Mesendoderm (in vitro differentiated cells): Measurements from ENCODE around the gene TMTC2.

Experiments
- DNase-seq: peaks from one replicate; pipeline ENCODE4 v3.0.0; 2013
- H2AK5ac ChIP-seq: 2 replicates; pipeline ENCODE4 v1.6.1; 2013; ENCODE audit warnings: low read length, inconsistent platforms
- H2BK120ac ChIP-seq: 2 replicates; pipeline ENCODE4 v1.6.1; 2013; ENCODE audit warnings: low read depth, mild to moderate bottlenecking, low read length, moderate library complexity, mixed read lengths
- H2BK15ac ChIP-seq: replicated peaks from 2 replicates; pipeline ENCODE4 v1.6.1; 2013; ENCODE audit warnings: low read depth, mild to moderate bottlenecking, moderate library complexity
- H2BK5ac ChIP-seq: 2 replicates; pipeline ENCODE4 v1.6.1; 2013; ENCODE audit warnings: low read length, inconsistent platforms
- H3K18ac ChIP-seq: 2 replicates; pipeline ENCODE4 v1.6.1; 2013; ENCODE audit warnings: mild to moderate bottlenecking, low read length, mixed read lengths
- H3K23ac ChIP-seq: one replicate; pipeline ENCODE4 v1.6.1; 2013; ENCODE audit warnings: low read length
- H3K27ac ChIP-seq: 2 replicates; pipeline ENCODE4 v1.5.1; 2013; ENCODE audit warnings: low read depth, mild to moderate bottlenecking, inconsistent platforms, low read length, moderate library complexity
- H3K27me3 ChIP-seq: 2 replicates; pipeline ENCODE4 v1.6.1; 2013; ENCODE audit warnings: low read length, control low read depth, mild to moderate bottlenecking, inconsistent platforms; ENCODE audit not compliant: insufficient read depth, poor library complexity
- H3K36me3 ChIP-seq: 2 replicates; pipeline ENCODE4 v1.6.1; 2013; ENCODE audit warnings: low read length, inconsistent platforms; ENCODE audit not compliant: control insufficient read depth, insufficient read depth
- H3K4ac ChIP-seq: one replicate; pipeline ENCODE4 v1.6.1; 2013; ENCODE audit warnings: low read depth, mild to moderate bottlenecking, low read length, moderate library complexity
- H3K4me1 ChIP-seq: 2 replicates; pipeline ENCODE4 v1.6.1; 2013; ENCODE audit warnings: low read depth, low read length, inconsistent platforms; ENCODE audit not compliant: control insufficient read depth
- H3K4me2 ChIP-seq: 2 replicates; pipeline ENCODE4 v1.6.1; 2013; ENCODE audit warnings: low read length
- H3K4me3 ChIP-seq: 2 replicates; pipeline ENCODE4 v1.5.1; 2013; ENCODE audit warnings: mild to moderate bottlenecking, low read length
- H3K56ac ChIP-seq: one replicate; pipeline ENCODE4 v1.6.1; 2013; ENCODE audit warnings: low read length
- H3K79me1 ChIP-seq: 2 replicates; pipeline ENCODE4 v1.6.1; 2013; ENCODE audit warnings: low read length, inconsistent platforms
- H3K79me2 ChIP-seq: 2 replicates; pipeline ENCODE4 v1.6.1; 2013; ENCODE audit warnings: mild to moderate bottlenecking, low read length; ENCODE audit not compliant: control insufficient read depth, insufficient read depth
- H3K9ac ChIP-seq: 2 replicates; pipeline ENCODE4 v1.6.1; 2013; ENCODE audit warnings: low read length, inconsistent platforms
- H4K5ac ChIP-seq: one replicate; pipeline ENCODE4 v1.6.1; 2013; ENCODE audit warnings: low read length
- H4K8ac ChIP-seq: one replicate; pipeline ENCODE4 v1.6.1; 2013; ENCODE audit warnings: low read depth, mild to moderate bottlenecking, control low read depth, low read length, moderate library complexity
- WGBS: extraction: QIAGEN DNeasy Blood & Tissue Kit; methylation state at CpG from one replicate; pipeline ENCODE4 v1.1.7; 2013; ENCODE audit warnings: low lambda C conversion rate, missing lambda C conversion rate; ENCODE audit not compliant: insufficient coverage; ENCODE audit errors: extremely low coverage; 5-methylcytosine and 5-hydroxymethylcytosine counted together

TMTC2 gene

DNA sequence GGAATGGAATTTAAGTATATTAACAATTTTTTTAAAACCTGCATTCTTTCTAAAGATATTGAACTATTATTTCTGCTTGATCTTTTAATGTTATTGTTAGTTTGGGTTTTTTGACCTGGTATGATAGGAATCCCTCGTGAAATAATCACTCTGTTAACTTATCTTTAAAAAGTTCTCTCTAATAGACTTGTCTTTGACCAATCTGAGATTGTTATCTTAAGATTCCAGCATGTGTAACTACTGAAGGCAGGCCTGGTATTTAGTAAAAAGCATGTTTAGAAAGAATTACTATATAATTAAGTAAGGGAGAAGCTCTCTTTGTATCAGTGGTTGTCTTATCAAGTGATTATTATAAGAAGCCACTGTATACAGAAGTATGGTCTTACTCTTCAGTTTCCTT, 4.8 kb downstream of the TMTC2 start:
- H2BK120ac ChIP-seq = no peak overlapping the region
- no peak overlapping the region for H2AK5ac ChIP-seq
- H3K27me3 ChIP-seq = no peaks in the 10 kb centered on the region
- peak; percentile 42 for DNase-seq
- WGBS = no CpG with 5 or more reads among the region's 1 CpG
- H3K79me1 ChIP-seq = peaks cover 2% of the 10 kb centered on the region
- no peak overlapping the region for H3K18ac ChIP-seq
- H3K4me2 ChIP-seq = no peak overlapping the region
- H3K27ac ChIP-seq = no peak overlapping the region
- H4K5ac ChIP-seq = no peak overlapping the region
- no peak overlapping the region for H3K4me3 ChIP-seq
- H2BK5ac ChIP-seq = no peak overlapping the region
- H3K79me2 ChIP-seq = peaks cover 2% of the 10 kb centered on the region
- no peak overlapping the region for H3K4ac ChIP-seq
- peaks cover 7% of the 10 kb centered on the region for H3K4me1 ChIP-seq
- no peak overlapping the region for H3K23ac ChIP-seq
- no peak overlapping the region for H2BK15ac ChIP-seq
- H3K9ac ChIP-seq = no peak overlapping the region
- H3K36me3 ChIP-seq = no peaks in the 10 kb centered on the region
- H3K56ac ChIP-seq = no peak overlapping the region
- H4K8ac ChIP-seq = no peak overlapping the region

DNA sequence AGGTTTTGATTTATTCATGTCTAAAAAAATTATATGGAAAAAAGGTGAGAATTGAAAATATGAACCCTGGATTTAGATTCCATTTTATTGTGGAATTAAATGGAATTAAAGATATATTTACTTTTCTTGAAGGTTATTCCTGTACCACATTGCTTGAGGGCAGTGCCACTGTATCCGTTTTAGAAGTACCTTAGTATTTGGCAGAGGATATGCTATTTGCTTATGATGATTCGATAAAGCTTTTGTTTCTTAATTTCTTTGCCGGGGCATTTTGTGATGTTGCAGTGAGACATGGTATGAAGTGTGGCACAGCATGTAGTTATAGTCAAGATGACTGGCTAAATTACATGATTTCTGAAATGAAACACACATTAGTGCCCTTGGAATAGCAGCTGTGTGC, 7.6 kb downstream of the TMTC2 start:
- no peak overlapping the region for H2BK5ac ChIP-seq
- H3K27me3 ChIP-seq = no peaks in the 10 kb centered on the region
- H3K27ac ChIP-seq = no peak overlapping the region
- no peaks in the 10 kb centered on the region for H3K36me3 ChIP-seq
- H3K9ac ChIP-seq = no peak overlapping the region
- no peak overlapping the region for H3K4ac ChIP-seq
- no peaks in the 10 kb centered on the region for H3K79me2 ChIP-seq
- H3K18ac ChIP-seq = no peak overlapping the region
- H3K79me1 ChIP-seq = no peaks in the 10 kb centered on the region
- H3K4me1 ChIP-seq = peaks cover 2% of the 10 kb centered on the region
- H3K4me3 ChIP-seq = no peak overlapping the region
- no CpG with 5 or more reads among the region's 3 CpGs for WGBS
- no peak overlapping the region for H4K8ac ChIP-seq
- no peak overlapping the region for H3K4me2 ChIP-seq
- H3K23ac ChIP-seq = no peak overlapping the region
- H2AK5ac ChIP-seq = no peak overlapping the region
- no peak overlapping the region for H2BK15ac ChIP-seq
- no peak overlapping the region for H3K56ac ChIP-seq
- no peak overlapping the region for H4K5ac ChIP-seq
- no peak for DNase-seq
- H2BK120ac ChIP-seq = no peak overlapping the region

DNA sequence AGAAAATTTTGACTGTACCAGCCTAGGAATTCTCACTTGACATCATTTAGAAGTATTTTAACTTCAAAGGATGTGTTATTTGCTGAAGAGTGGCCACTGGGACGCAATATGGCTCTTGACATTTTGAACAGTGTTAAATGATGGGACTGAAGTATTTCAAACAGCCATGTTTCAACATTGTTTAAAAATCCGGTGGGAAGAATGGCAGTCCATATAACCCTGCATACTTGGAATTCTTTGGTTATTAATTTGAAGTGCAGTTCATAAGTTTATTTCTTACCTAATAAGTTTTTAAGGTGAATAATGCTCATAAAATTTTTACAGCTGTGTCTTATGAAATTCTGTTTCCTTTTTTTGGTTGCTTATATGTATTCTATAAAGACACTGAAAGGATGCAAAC, 8.3 kb downstream of the TMTC2 start:
- H4K8ac ChIP-seq = no peak overlapping the region
- no CpG with 5 or more reads among the region's 2 CpGs for WGBS

DNA sequence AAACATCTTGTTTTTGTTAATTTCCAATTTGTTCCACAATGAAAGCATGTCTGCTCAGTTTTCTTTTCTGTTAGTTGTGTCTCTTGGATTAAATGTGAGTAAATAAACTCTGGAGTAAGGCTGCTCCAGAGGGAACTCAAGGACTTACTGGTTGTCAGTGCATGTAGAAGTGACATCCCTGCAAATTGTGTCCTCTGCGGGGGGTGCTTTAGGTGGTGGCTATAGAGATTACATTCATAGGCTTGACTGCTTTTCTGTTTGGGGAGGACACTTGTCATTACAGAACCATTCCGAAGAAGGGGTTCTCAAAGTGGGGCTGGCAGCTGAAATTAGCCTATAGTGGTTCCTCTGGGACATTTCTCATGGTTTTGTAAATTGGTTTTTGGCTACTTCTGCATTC, 8.8 kb downstream of the TMTC2 start:
- no peak overlapping the region for H2BK5ac ChIP-seq
- H3K79me1 ChIP-seq = no peaks in the 10 kb centered on the region
- H3K4ac ChIP-seq = no peak overlapping the region
- no peaks in the 10 kb centered on the region for H3K27me3 ChIP-seq
- no peak overlapping the region for H3K27ac ChIP-seq
- no peak overlapping the region for H3K4me2 ChIP-seq
- no peaks in the 10 kb centered on the region for H3K79me2 ChIP-seq
- H3K4me3 ChIP-seq = no peak overlapping the region
- no CpG with 5 or more reads among the region's 2 CpGs for WGBS
- H3K56ac ChIP-seq = no peak overlapping the region
- no peak overlapping the region for H2AK5ac ChIP-seq
- H4K8ac ChIP-seq = no peak overlapping the region
- DNase-seq = peak; percentile 65
- peaks cover 2% of the 10 kb centered on the region for H3K4me1 ChIP-seq
- no peaks in the 10 kb centered on the region for H3K36me3 ChIP-seq
- no peak overlapping the region for H2BK15ac ChIP-seq
- no peak overlapping the region for H3K9ac ChIP-seq
- no peak overlapping the region for H2BK120ac ChIP-seq
- H3K23ac ChIP-seq = no peak overlapping the region
- H3K18ac ChIP-seq = no peak overlapping the region
- no peak overlapping the region for H4K5ac ChIP-seq

More for the DNA sequence above, 8.3 kb downstream of the TMTC2 start:
- Histone ChIP-seq H3K4me1 (peaks cover 2% of the 10 kb centered on the region), H3K27me3 (no peaks in the 10 kb centered on the region), H3K79me1 (no peaks in the 10 kb centered on the region), H3K27ac (no peak overlapping the region), H4K5ac (no peak overlapping the region), H3K36me3 (no peaks in the 10 kb centered on the region), H2AK5ac (no peak overlapping the region), H2BK5ac (no peak overlapping the region), H3K18ac (no peak overlapping the region), H3K4ac (no peak overlapping the region), H3K56ac (no peak overlapping the region), H3K23ac (no peak overlapping the region), H3K4me2 (no peak overlapping the region), H3K79me2 (no peaks in the 10 kb centered on the region), H2BK15ac (no peak overlapping the region), H3K9ac (no peak overlapping the region), H3K4me3 (no peak overlapping the region), H2BK120ac (no peak overlapping the region)
- no peak for DNase-seq

DNA sequence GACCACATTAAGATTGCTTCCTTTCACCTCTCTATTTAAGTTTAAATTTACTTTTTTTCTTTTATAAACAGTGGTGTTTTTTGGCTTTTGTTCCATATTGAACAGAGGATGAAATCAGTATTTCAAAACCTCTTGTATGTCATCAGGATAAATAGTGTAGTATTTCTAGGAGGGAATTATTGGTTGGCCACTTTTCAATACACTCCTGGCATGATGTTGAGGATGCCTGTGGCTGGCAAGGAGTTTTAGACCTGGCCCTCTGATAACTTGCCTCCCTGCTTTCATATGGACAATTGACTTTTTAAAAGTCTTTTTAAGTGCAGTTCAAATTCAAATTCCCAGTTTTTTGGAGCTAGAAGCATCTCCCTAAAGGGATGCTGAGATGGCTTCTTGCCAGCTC, 9.8 kb downstream of the TMTC2 start:
- Histone ChIP-seq H3K36me3 (no peaks in the 10 kb centered on the region), H3K79me1 (no peaks in the 10 kb centered on the region), H3K4me1 (peaks cover 2% of the 10 kb centered on the region), H3K27ac (no peak overlapping the region), H2BK15ac (no peak overlapping the region), H3K4ac (no peak overlapping the region), H2BK5ac (no peak overlapping the region), H3K27me3 (no peaks in the 10 kb centered on the region), H3K79me2 (no peaks in the 10 kb centered on the region), H3K9ac (no peak overlapping the region), H3K23ac (no peak overlapping the region), H2AK5ac (no peak overlapping the region), H3K18ac (no peak overlapping the region), H3K4me3 (no peak overlapping the region), H3K56ac (no peak overlapping the region), H3K4me2 (no peak overlapping the region), H4K8ac (no peak overlapping the region), H2BK120ac (no peak overlapping the region), H4K5ac (no peak overlapping the region)
- no peak for DNase-seq

DNA sequence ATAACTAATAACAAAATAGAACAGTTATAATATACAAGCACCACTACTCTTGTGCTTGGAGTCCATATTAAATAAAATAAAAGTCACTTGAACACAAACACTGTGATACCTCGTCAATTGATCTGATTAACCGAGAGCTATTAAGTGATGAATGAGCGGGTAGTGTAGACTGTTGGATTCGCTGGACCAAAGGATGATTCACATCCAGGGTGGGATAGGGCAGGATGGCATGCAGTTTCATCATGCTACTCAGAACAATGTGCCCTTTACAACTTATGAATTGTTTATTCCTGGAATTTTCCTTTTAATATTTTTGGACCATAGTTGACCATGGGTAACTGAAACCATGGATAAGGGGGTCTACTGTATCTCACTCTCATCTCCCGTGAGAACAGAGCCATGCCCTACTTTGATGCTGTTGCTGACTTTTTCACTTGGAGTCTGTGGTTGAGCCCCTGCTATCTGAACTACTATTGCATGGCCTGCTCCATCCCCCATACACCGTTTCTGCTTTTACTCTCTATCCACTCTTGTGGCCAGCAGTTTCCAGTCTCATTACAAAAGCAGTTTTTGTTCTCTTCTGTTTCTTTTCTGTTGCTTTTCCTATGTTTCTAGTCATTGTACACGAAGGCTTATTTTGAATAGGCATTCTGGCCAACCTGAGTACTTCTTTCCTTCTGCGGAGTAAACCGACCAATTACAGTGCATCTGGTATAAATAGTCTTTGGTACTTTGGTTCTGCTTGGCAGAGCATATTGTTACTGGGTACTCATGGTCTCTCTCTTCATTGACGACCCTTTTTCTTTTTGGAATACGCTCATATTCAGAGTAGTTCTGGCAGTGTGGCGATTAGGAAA, 12.2 kb downstream of the TMTC2 start:
- Histone ChIP-seq H4K8ac (no peak overlapping the region), H3K79me1 (no peaks in the 10 kb centered on the region), H3K56ac (no peak overlapping the region), H3K4me1 (peaks cover 2% of the 10 kb centered on the region), H2BK15ac (no peak overlapping the region), H3K18ac (no peak overlapping the region), H2AK5ac (no peak overlapping the region), H3K4me2 (no peak overlapping the region), H4K5ac (no peak overlapping the region), H3K27ac (no peak overlapping the region), H3K27me3 (no peaks in the 10 kb centered on the region), H3K36me3 (no peaks in the 10 kb centered on the region), H3K9ac (no peak overlapping the region), H3K4me3 (no peak overlapping the region), H2BK5ac (no peak overlapping the region), H3K4ac (no peak overlapping the region), H3K23ac (no peak overlapping the region), H2BK120ac (no peak overlapping the region), H3K79me2 (no peaks in the 10 kb centered on the region)
- no CpG with 5 or more reads among the region's 12 CpGs for WGBS
- DNase-seq = no peak
